ENCODE data around the gene TRPC1.

DNA sequence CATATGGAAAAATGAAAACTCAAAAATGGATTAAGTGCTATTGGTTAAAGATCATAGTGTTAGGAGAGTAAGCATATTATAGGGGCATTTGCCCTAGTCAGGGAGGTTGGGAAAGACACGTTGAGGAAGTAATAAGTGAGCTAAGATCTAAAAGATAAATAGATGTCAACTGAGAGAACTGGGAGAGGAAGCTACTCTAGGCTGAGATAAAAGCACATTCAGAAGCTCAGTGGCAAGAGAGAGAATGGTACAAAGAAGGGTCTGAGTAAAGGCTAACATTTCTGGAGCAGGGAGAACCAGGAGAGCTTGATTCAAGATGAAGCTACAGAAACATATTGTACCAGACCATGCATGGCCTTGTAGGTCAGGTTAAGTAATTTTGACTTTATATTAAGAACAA, 63.9 kb downstream of the TRPC1 start:
- TF ChIP-seq, protein P1, sequence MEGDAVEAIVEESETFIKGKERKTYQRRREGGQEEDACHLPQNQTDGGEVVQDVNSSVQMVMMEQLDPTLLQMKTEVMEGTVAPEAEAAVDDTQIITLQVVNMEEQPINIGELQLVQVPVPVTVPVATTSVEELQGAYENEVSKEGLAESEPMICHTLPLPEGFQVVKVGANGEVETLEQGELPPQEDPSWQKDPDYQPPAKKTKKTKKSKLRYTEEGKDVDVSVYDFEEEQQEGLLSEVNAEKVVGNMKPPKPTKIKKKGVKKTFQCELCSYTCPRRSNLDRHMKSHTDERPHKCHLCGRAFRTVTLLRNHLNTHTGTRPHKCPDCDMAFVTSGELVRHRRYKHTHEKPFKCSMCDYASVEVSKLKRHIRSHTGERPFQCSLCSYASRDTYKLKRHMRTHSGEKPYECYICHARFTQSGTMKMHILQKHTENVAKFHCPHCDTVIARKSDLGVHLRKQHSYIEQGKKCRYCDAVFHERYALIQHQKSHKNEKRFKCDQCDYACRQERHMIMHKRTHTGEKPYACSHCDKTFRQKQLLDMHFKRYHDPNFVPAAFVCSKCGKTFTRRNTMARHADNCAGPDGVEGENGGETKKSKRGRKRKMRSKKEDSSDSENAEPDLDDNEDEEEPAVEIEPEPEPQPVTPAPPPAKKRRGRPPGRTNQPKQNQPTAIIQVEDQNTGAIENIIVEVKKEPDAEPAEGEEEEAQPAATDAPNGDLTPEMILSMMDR (IDR thresholded peaks at IDR 0.05) = no peak
- no peak for TF ChIP-seq EP300 (IDR thresholded peaks at IDR 0.05)
- no peak for TF ChIP-seq POLR2AphosphoS5 (IDR thresholded peaks at IDR 0.05)
